Activated naive CD8-positive, alpha-beta T cell treated with anti-CD3 and anti-CD28 coated beads, Interleukin-2, amount 50 U/mL, for 24 hours (primary cell): ENCODE results near the gene CCER1.

ENCODE experiments used
- ATAC-seq: fragments of 150-1000 bp; cut with Tn5 transposase; one replicate; pipeline ENCODE4 v1.10.0; 2021
- DNase-seq: peaks from one replicate; pipeline ENCODE4 v3.0.0; 2021
- H3K27ac Mint-ChIP-seq: one replicate; pipeline ENCODE4 v1.8.0; 2021; ENCODE audit warnings: mild to moderate bottlenecking, mixed read lengths
- H3K27me3 Mint-ChIP-seq: one replicate; pipeline ENCODE4 v1.8.0; 2021; ENCODE audit warnings: mixed read lengths
- H3K36me3 Mint-ChIP-seq: one replicate; pipeline ENCODE4 v1.8.0; 2021; ENCODE audit warnings: low read depth, mixed read lengths
- H3K4me1 Mint-ChIP-seq: one replicate; pipeline ENCODE4 v1.8.0; 2021; ENCODE audit warnings: mixed read lengths
- H3K4me3 Mint-ChIP-seq: one replicate; pipeline ENCODE4 v1.8.0; 2021; ENCODE audit warnings: mild to moderate bottlenecking, moderate library complexity, mixed read lengths
- H3K9me3 Mint-ChIP-seq: one replicate; pipeline ENCODE4 v1.8.0; 2021; ENCODE audit warnings: mixed read lengths

CCER1 gene

GRCh38 chr12:90921536-90921935, 33.4 kb downstream of the CCER1 start:
- Mint-ChIP-seq H3K4me1 (no peaks in the 10 kb centered on the region), H3K36me3 (no peaks in the 10 kb centered on the region), H3K27me3 (peaks cover 7% of the 10 kb centered on the region), H3K27ac (no peak overlapping the region), H3K9me3 (no peaks in the 10 kb centered on the region), H3K4me3 (no peak overlapping the region)
- no peak for ATAC-seq
- DNase-seq: no peak

GRCh38 chr12:90920222-90920621, 34.8 kb downstream of the CCER1 start:
- no peaks in the 10 kb centered on the region for H3K4me1 Mint-ChIP-seq
- H3K4me3 Mint-ChIP-seq: no peak overlapping the region
- no peak for ATAC-seq

GRCh38 chr12:90917431-90917830, 37.5 kb downstream of the CCER1 start:
- no peak for DNase-seq
- no peaks in the 10 kb centered on the region for H3K9me3 Mint-ChIP-seq
- peaks cover 3% of the 10 kb centered on the region for H3K27me3 Mint-ChIP-seq
- H3K4me3 Mint-ChIP-seq: no peak overlapping the region
- no peaks in the 10 kb centered on the region for H3K36me3 Mint-ChIP-seq
- ATAC-seq: no peak
- H3K27ac Mint-ChIP-seq: no peak overlapping the region
- H3K4me1 Mint-ChIP-seq: no peaks in the 10 kb centered on the region

More at GRCh38 chr12:90920222-90920621, 34.8 kb downstream of the CCER1 start:
- peaks cover 7% of the 10 kb centered on the region for H3K27me3 Mint-ChIP-seq
- no peak overlapping the region for H3K27ac Mint-ChIP-seq
- no peak for DNase-seq
- no peaks in the 10 kb centered on the region for H3K9me3 Mint-ChIP-seq
- no peaks in the 10 kb centered on the region for H3K36me3 Mint-ChIP-seq

GRCh38 chr12:90916516-90916915, 38.5 kb downstream of the CCER1 start:
- H3K4me1 Mint-ChIP-seq: no peaks in the 10 kb centered on the region
- H3K36me3 Mint-ChIP-seq: no peaks in the 10 kb centered on the region
- H3K27me3 Mint-ChIP-seq: peaks cover 3% of the 10 kb centered on the region
- H3K4me3 Mint-ChIP-seq: no peak overlapping the region
- no peaks in the 10 kb centered on the region for H3K9me3 Mint-ChIP-seq
- DNase-seq: no peak
- H3K27ac Mint-ChIP-seq: no peak overlapping the region
- ATAC-seq: no peak

GRCh38 chr12:90915353-90915752, 39.6 kb downstream of the CCER1 start:
- peaks cover 3% of the 10 kb centered on the region for H3K27me3 Mint-ChIP-seq
- ATAC-seq (no peak), DNase-seq (no peak)
- no peaks in the 10 kb centered on the region for H3K9me3 Mint-ChIP-seq
- H3K4me3 Mint-ChIP-seq: no peak overlapping the region
- H3K36me3 Mint-ChIP-seq: no peaks in the 10 kb centered on the region
- H3K4me1 Mint-ChIP-seq: no peaks in the 10 kb centered on the region
- H3K27ac Mint-ChIP-seq: no peak overlapping the region

GRCh38 chr12:90910958-90911357, 44.0 kb downstream of the CCER1 start:
- no peaks in the 10 kb centered on the region for H3K9me3 Mint-ChIP-seq
- H3K36me3 Mint-ChIP-seq: no peaks in the 10 kb centered on the region
- DNase-seq (no peak), ATAC-seq (no peak)
- no peaks in the 10 kb centered on the region for H3K27me3 Mint-ChIP-seq
- H3K27ac Mint-ChIP-seq: no peak overlapping the region
- no peaks in the 10 kb centered on the region for H3K4me1 Mint-ChIP-seq
- H3K4me3 Mint-ChIP-seq: no peak overlapping the region

GRCh38 chr12:90909069-90909770, 45.8 kb downstream of the CCER1 start:
- DNase-seq (no peak), ATAC-seq (no peak)
- Mint-ChIP-seq H3K9me3 (no peaks in the 10 kb centered on the region), H3K27me3 (no peaks in the 10 kb centered on the region), H3K4me1 (no peaks in the 10 kb centered on the region), H3K4me3 (no peak overlapping the region), H3K27ac (no peak overlapping the region), H3K36me3 (no peaks in the 10 kb centered on the region)

GRCh38 chr12:90908465-90908864, 46.5 kb downstream of the CCER1 start:
- no peaks in the 10 kb centered on the region for H3K9me3 Mint-ChIP-seq
- H3K27me3 Mint-ChIP-seq: no peaks in the 10 kb centered on the region
- ATAC-seq (no peak), DNase-seq (no peak)
- no peaks in the 10 kb centered on the region for H3K36me3 Mint-ChIP-seq
- no peak overlapping the region for H3K27ac Mint-ChIP-seq
- H3K4me3 Mint-ChIP-seq: no peak overlapping the region
- no peaks in the 10 kb centered on the region for H3K4me1 Mint-ChIP-seq

- ATAC-seq (no peak), DNase-seq (no peak)
- Mint-ChIP-seq H3K9me3 (no peaks in the 10 kb centered on the region), H3K27me3 (no peaks in the 10 kb centered on the region), H3K36me3 (no peaks in the 10 kb centered on the region), H3K4me3 (no peak overlapping the region), H3K27ac (no peak overlapping the region), H3K4me1 (no peaks in the 10 kb centered on the region)
Observed at GRCh38 chr12:90905691-90906370, 49.1 kb downstream of the CCER1 start.

- Mint-ChIP-seq H3K27me3 (peaks cover 2% of the 10 kb centered on the region), H3K27ac (no peak overlapping the region), H3K36me3 (no peaks in the 10 kb centered on the region), H3K9me3 (no peaks in the 10 kb centered on the region), H3K4me1 (no peaks in the 10 kb centered on the region), H3K4me3 (no peak overlapping the region)
- DNase-seq (no peak), ATAC-seq (no peak)
Observed at GRCh38 chr12:90902596-90902995, 52.4 kb downstream of the CCER1 start.
